Gastrocnemius medialis (tissue), 4 donors: ENCODE measurements around the gene GRPEL2.

Experiments
- POLR2A ChIP-seq, 2 donors: fragments of 450-650 bp; IDR thresholded peaks; one replicate each; pipeline ENCODE4 v1.6.1; 2017; ENCODE audit warnings: antibody characterized with exemption in 2 of 2, mild to moderate bottlenecking in 2 of 2, moderate library complexity in 2 of 2
- TF ChIP-seq, protein P1 (sequence below), 5 experiments: fragments of 450-650 bp in 3 of 5; fragments of 200-600 bp in 2 of 5; sonication (generic) in 2 of 5; IDR thresholded peaks in 4 of 5; conservative IDR thresholded peaks in 1 of 5; 1 replicate in 4 of 5; 2 replicates in 1 of 5; pipeline ENCODE4 v1.5.1; 2016 to 2019; ENCODE audit warnings: antibody characterized with exemption in 5 of 5, mild to moderate bottlenecking in 3 of 5, moderate library complexity in 3 of 5

DNA sequence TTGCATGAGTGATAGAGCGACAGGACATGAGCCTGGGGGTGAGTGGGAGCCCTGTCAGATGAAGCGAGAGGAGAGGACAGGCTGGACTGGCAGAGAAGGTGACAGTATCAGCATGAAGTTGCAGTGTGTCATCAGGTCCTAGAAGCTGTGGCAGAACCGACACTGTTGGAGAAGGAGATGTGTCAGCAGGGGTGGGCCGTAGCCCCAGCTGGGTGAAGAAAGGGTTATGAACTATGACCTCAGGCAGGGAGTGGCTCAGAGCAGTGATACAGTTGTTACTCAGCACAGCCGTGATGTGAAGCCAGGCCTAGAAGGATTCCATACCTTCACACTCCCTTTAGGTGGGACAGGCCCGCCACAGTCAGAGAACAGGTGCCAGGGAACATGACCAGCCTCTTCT lies 20.1 kb downstream of the GRPEL2 start:
- TF ChIP-seq, protein P1, sequence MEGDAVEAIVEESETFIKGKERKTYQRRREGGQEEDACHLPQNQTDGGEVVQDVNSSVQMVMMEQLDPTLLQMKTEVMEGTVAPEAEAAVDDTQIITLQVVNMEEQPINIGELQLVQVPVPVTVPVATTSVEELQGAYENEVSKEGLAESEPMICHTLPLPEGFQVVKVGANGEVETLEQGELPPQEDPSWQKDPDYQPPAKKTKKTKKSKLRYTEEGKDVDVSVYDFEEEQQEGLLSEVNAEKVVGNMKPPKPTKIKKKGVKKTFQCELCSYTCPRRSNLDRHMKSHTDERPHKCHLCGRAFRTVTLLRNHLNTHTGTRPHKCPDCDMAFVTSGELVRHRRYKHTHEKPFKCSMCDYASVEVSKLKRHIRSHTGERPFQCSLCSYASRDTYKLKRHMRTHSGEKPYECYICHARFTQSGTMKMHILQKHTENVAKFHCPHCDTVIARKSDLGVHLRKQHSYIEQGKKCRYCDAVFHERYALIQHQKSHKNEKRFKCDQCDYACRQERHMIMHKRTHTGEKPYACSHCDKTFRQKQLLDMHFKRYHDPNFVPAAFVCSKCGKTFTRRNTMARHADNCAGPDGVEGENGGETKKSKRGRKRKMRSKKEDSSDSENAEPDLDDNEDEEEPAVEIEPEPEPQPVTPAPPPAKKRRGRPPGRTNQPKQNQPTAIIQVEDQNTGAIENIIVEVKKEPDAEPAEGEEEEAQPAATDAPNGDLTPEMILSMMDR (IDR thresholded peaks at IDR 0.05 in 4 of 5, conservative IDR thresholded peaks at IDR 0.05 in 1 of 5) = no peak
- no peak for TF ChIP-seq POLR2A (IDR thresholded peaks at IDR 0.05)
